H9 (cell line): Measurements from ENCODE around the gene HVCN1. TPM values are rescaled to one million over a fixed set of nuclear protein-coding genes. Genes with fewer than 3 reads are reported as not detected.

ENCODE experiments used
- DNase-seq: peaks from one replicate; pipeline ENCODE4 v3.0.0-alpha.2; 2017
- H2AFZ ChIP-seq: one replicate; pipeline ENCODE4 v1.6.1; 2013; ENCODE audit warnings: mild to moderate bottlenecking, low read length, control low read depth, moderate library complexity
- H2AK5ac ChIP-seq: 2 replicates; pipeline ENCODE4 v1.6.1; 2013; ENCODE audit warnings: low read length, control low read depth, mixed read lengths; ENCODE audit not compliant: insufficient read length
- H2BK120ac ChIP-seq: one replicate; pipeline ENCODE4 v1.6.1; 2013; ENCODE audit warnings: low read depth, mild to moderate bottlenecking, low read length, control low read depth, inconsistent platforms; ENCODE audit not compliant: poor library complexity, severe bottlenecking
- H2BK12ac ChIP-seq: 2 replicates; pipeline ENCODE4 v1.6.1; 2013; ENCODE audit warnings: low read length, control low read depth, mixed read lengths, low read depth; ENCODE audit not compliant: insufficient read length
- H2BK15ac ChIP-seq: 2 replicates; pipeline ENCODE4 v1.6.1; 2013; ENCODE audit warnings: low read depth, low read length, control low read depth
- H2BK20ac ChIP-seq: one replicate; pipeline ENCODE4 v1.6.1; 2013; ENCODE audit warnings: low read depth, mild to moderate bottlenecking, low read length, control low read depth, inconsistent platforms; ENCODE audit not compliant: poor library complexity, severe bottlenecking
- H2BK5ac ChIP-seq: 2 replicates; pipeline ENCODE4 v1.6.1; 2013; ENCODE audit warnings: low read length, control low read depth, mixed read lengths; ENCODE audit not compliant: insufficient read length
- H3K14ac ChIP-seq: 2 replicates; pipeline ENCODE4 v1.6.1; 2013; ENCODE audit warnings: low read length, control low read depth; ENCODE audit not compliant: insufficient read depth
- H3K18ac ChIP-seq: 2 replicates; pipeline ENCODE4 v1.6.1; 2013; ENCODE audit warnings: low read depth, mild to moderate bottlenecking, mixed read lengths, low read length, control low read depth; ENCODE audit not compliant: insufficient read length
- H3K23ac ChIP-seq: 2 replicates; pipeline ENCODE4 v1.6.1; 2013; ENCODE audit warnings: low read length, control low read depth, mixed read lengths, low read depth; ENCODE audit not compliant: insufficient read length
- H3K23me2 ChIP-seq: 2 replicates; pipeline ENCODE4 v1.6.1; 2013; ENCODE audit warnings: low read depth, mild to moderate bottlenecking, mixed read lengths, low read length, control low read depth; ENCODE audit not compliant: insufficient read length, poor library complexity, severe bottlenecking
- H3K27ac ChIP-seq: 2 replicates; pipeline ENCODE4 v1.5.1; 2013; ENCODE audit warnings: low read length, control low read depth, mixed read lengths, low read depth; ENCODE audit not compliant: insufficient read length
- H3K27me3 ChIP-seq: 2 replicates; pipeline ENCODE4 v1.6.1; 2013; ENCODE audit warnings: low read length, control low read depth, inconsistent platforms; ENCODE audit not compliant: insufficient read depth
- H3K4ac ChIP-seq: 2 replicates; pipeline ENCODE4 v1.6.1; 2013; ENCODE audit warnings: low read depth, mild to moderate bottlenecking, control low read depth, inconsistent platforms, low read length, moderate library complexity
- H3K4me1 ChIP-seq: 2 replicates; pipeline ENCODE4 v1.6.1; 2013; ENCODE audit warnings: low read length, control low read depth, inconsistent platforms; ENCODE audit not compliant: insufficient read depth
- H3K4me2 ChIP-seq: 2 replicates; pipeline ENCODE4 v1.6.1; 2013; ENCODE audit warnings: low read length, control low read depth, mixed read lengths; ENCODE audit not compliant: insufficient read length, insufficient read depth
- H3K56ac ChIP-seq: 2 replicates; pipeline ENCODE4 v1.6.1; 2013; ENCODE audit warnings: low read depth, mild to moderate bottlenecking, mixed read lengths, low read length, control low read depth; ENCODE audit not compliant: insufficient read length
- H3K79me1 ChIP-seq: 2 replicates; pipeline ENCODE4 v1.6.1; 2013; ENCODE audit warnings: low read depth, mild to moderate bottlenecking, moderate library complexity, low read length, control low read depth, inconsistent platforms; ENCODE audit not compliant: insufficient read depth, poor library complexity, severe bottlenecking
- H3K79me2 ChIP-seq: 2 replicates; pipeline ENCODE4 v1.6.1; 2013; ENCODE audit warnings: low read length, control low read depth, inconsistent platforms; ENCODE audit not compliant: insufficient read depth
- H3K9ac ChIP-seq: 2 replicates; pipeline ENCODE4 v1.6.1; 2013; ENCODE audit warnings: low read length, control low read depth, mixed read lengths; ENCODE audit not compliant: insufficient read length; ENCODE audit errors: extremely low read depth
- H3K9me3 ChIP-seq: one replicate; pipeline ENCODE4 v1.6.1; 2013; ENCODE audit warnings: low read depth, low read length, inconsistent platforms; ENCODE audit not compliant: control insufficient read depth
- H3T11ph ChIP-seq: one replicate; pipeline ENCODE4 v1.6.1; 2013; ENCODE audit warnings: mild to moderate bottlenecking, low read length, control low read depth, inconsistent platforms
- H4K20me1 ChIP-seq: one replicate; pipeline ENCODE4 v1.6.1; 2013; ENCODE audit not compliant: control insufficient read depth, insufficient read length, insufficient read depth
- H4K5ac ChIP-seq: 2 replicates; pipeline ENCODE4 v1.6.1; 2013; ENCODE audit warnings: low read depth, mild to moderate bottlenecking, mixed read lengths, low read length, control low read depth; ENCODE audit not compliant: insufficient read length
- H4K8ac ChIP-seq: replicated peaks from 2 replicates; pipeline ENCODE4 v1.6.1; 2013; ENCODE audit warnings: low read length, control low read depth, mixed read lengths, low read depth; ENCODE audit not compliant: insufficient read length
- H4K91ac ChIP-seq: 2 replicates; pipeline ENCODE4 v1.6.1; 2013; ENCODE audit warnings: low read depth, mild to moderate bottlenecking, moderate library complexity, mixed read lengths, low read length, control low read depth; ENCODE audit not compliant: insufficient read length
- H3K27ac Mint-ChIP-seq, 3 experiments: 2 replicates in 2 of 3; 3 replicates in 1 of 3; pipeline ENCODE4 v1.8.0; 2020 to 2021; ENCODE audit warnings: mixed read lengths in 3 of 3, mild to moderate bottlenecking in 1 of 3, moderate library complexity in 1 of 3
- H3K27me3 Mint-ChIP-seq: 2 replicates; pipeline ENCODE4 v1.8.0; 2021; ENCODE audit warnings: low read depth, mild to moderate bottlenecking, moderate library complexity, mixed read lengths
- H3K36me3 Mint-ChIP-seq, 3 experiments: 2 replicates in 2 of 3; 3 replicates in 1 of 3; pipeline ENCODE4 v1.8.0; 2020 to 2021; ENCODE audit warnings: low read depth in 3 of 3, mixed read lengths in 3 of 3; ENCODE audit not compliant: insufficient read depth in 1 of 3
- H3K4me1 Mint-ChIP-seq, 2 experiments: 2 replicates each; pipeline ENCODE4 v1.8.0; 2020; ENCODE audit warnings: mixed read lengths in 2 of 2
- H3K4me3 Mint-ChIP-seq, 2 experiments: 2 replicates in 1 of 2; 3 replicates in 1 of 2; pipeline ENCODE4 v1.8.0; 2020 to 2021; ENCODE audit warnings: mild to moderate bottlenecking in 2 of 2, mixed read lengths in 2 of 2, moderate library complexity in 1 of 2
- H3K9me3 Mint-ChIP-seq, 2 experiments: 2 replicates in 1 of 2; 3 replicates in 1 of 2; pipeline ENCODE4 v1.8.0; 2020; ENCODE audit warnings: mild to moderate bottlenecking in 2 of 2, mixed read lengths in 2 of 2, moderate library complexity in 1 of 2
- CTCF ChIP-seq: fragments of 200-600 bp; sonication (generic); conservative IDR thresholded peaks from 3 replicates; pipeline ENCODE4 v1.8.0; 2021; ENCODE audit warnings: antibody characterized with exemption, mild to moderate bottlenecking
- WGBS: extraction: QIAGEN DNeasy Blood & Tissue Kit; methylation state at CpG from one replicate; pipeline ENCODE4 v1.1.7; 2013; ENCODE audit warnings: missing lambda C conversion rate, low lambda C conversion rate, mixed read lengths; ENCODE audit not compliant: insufficient read length; ENCODE audit errors: extremely low coverage; 5-methylcytosine and 5-hydroxymethylcytosine counted together
- total RNA-seq: library from RNA; stranded (reverse); gene quantifications from 2 replicates; pipeline ENCODE4 v1.2.1, GENCODE V29; 2021

HVCN1 gene
- total RNA-seq, 1 experiment from 2014 or later = 5.2 TPM

GRCh38 chr12:110658242-110658641 is 30.7 kb downstream of the HVCN1 start:
- H3K4me2 ChIP-seq = no peak overlapping the region
- H2BK15ac ChIP-seq = no peak overlapping the region
- H3K56ac ChIP-seq = no peak overlapping the region
- H3K27ac ChIP-seq = no peak overlapping the region
- H4K8ac ChIP-seq = no peak overlapping the region
- H3K23me2 ChIP-seq = no peaks in the 10 kb centered on the region
- H3K36me3 Mint-ChIP-seq = peaks cover 0 to 14% (median 0%) of the 10 kb centered on the region in 3 experiments; a peak in 2 of 7 replicates
- H2AFZ ChIP-seq = no peak overlapping the region
- H4K5ac ChIP-seq = no peak overlapping the region
- no peaks in the 10 kb centered on the region for H3K9me3 Mint-ChIP-seq
- no peak overlapping the region for H3T11ph ChIP-seq
- H3K79me2 ChIP-seq = no peaks in the 10 kb centered on the region
- no peak for TF ChIP-seq CTCF
- H3K4me3 Mint-ChIP-seq = no peak overlapping the region
- no peak for DNase-seq
- no peak overlapping the region for H2AK5ac ChIP-seq
- H4K91ac ChIP-seq = no peak overlapping the region
- H3K4me1 Mint-ChIP-seq = peaks cover 16 to 24% of the 10 kb centered on the region in 2 experiments
- H2BK20ac ChIP-seq = no peak overlapping the region
- WGBS = no CpG with 5 or more reads among the region's 9 CpGs
- H3K27me3 ChIP-seq = no peaks in the 10 kb centered on the region
- H4K20me1 ChIP-seq = no peaks in the 10 kb centered on the region
- H3K23ac ChIP-seq = no peak overlapping the region
- no peak overlapping the region for H3K18ac ChIP-seq
- peaks cover 1% of the 10 kb centered on the region for H3K27me3 Mint-ChIP-seq
- H3K4me1 ChIP-seq = peaks cover 5% of the 10 kb centered on the region; the same call in 1 of the 2 replicates
- H3K9me3 ChIP-seq = no peaks in the 10 kb centered on the region
- H2BK12ac ChIP-seq = no peak overlapping the region
- H3K27ac Mint-ChIP-seq = peak overlapping the region in 1 of 3 experiments; percentile 75; a peak in 2 of 7 replicates
- no peak overlapping the region for H2BK120ac ChIP-seq
- no peak overlapping the region for H2BK5ac ChIP-seq
- H3K14ac ChIP-seq = peak overlapping the region; percentile 55; the same call in 1 of the 2 replicates
- no peak overlapping the region for H3K4ac ChIP-seq
- no peaks in the 10 kb centered on the region for H3K79me1 ChIP-seq
- no peak overlapping the region for H3K9ac ChIP-seq
